K562 (cell line): ENCODE results near the gene COQ4. TPM values are rescaled to one million over a fixed set of nuclear protein-coding genes. Genes with fewer than 3 reads are reported as not detected.

Source experiments
- EP300 ChIP-seq: IDR thresholded peaks from 2 replicates; pipeline ENCODE4 v1.6.1; 2012; ENCODE audit warnings: low read length, improper control_type of control experiment
- FIP1L1 ChIP-seq: fragments of 200-400 bp; formaldehyde crosslinking; IDR thresholded peaks from 2 replicates; pipeline ENCODE4 v1.6.1; 2018; ENCODE audit warnings: mild to moderate bottlenecking, low read depth, low read length; ENCODE audit not compliant: poor library complexity, severe bottlenecking
- FUS ChIP-seq: fragments of 200-400 bp; formaldehyde crosslinking; optimal IDR thresholded peaks from 2 replicates; pipeline ENCODE3; 2017; ENCODE audit warnings: low read depth, low read length
- HNRNPK ChIP-seq: fragments of 200-400 bp; formaldehyde crosslinking; IDR thresholded peaks from one replicate; pipeline ENCODE4 v1.6.1; 2018; ENCODE audit warnings: mild to moderate bottlenecking, low read depth, low read length; ENCODE audit not compliant: poor library complexity, severe bottlenecking
- KLF6 ChIP-seq: fragments of 250-450 bp; sonication (Bioruptor Pico); IDR thresholded peaks from 2 replicates; pipeline ENCODE4 v1.4.0; 2020; ENCODE audit warnings: mild to moderate bottlenecking, moderate library complexity, borderline replicate concordance
- L3MBTL2 ChIP-seq: fragments of 450-650 bp; IDR thresholded peaks from 2 replicates; pipeline ENCODE4 v1.6.1; 2016; ENCODE audit warnings: mild to moderate bottlenecking, moderate library complexity
- MAZ ChIP-seq, 2 experiments: fragments of 450-650 bp in 1 of 2; sonication (generic) in 1 of 2; formaldehyde crosslinking; IDR thresholded peaks in 1 of 2; conservative IDR thresholded peaks in 1 of 2; 2 replicates each; pipeline versions ENCODE4 v1.4.0 to v1.5.0; 2020; ENCODE audit warnings: mild to moderate bottlenecking in 1 of 2, missing genetic modification reagents in 1 of 2
- MCM5 ChIP-seq: fragments of 450-650 bp; IDR thresholded peaks from 2 replicates; pipeline ENCODE4 v1.6.1; 2016; ENCODE audit warnings: low read depth
- NCOA4 ChIP-seq: fragments of 450-650 bp; IDR thresholded peaks from 2 replicates; pipeline ENCODE4 v1.6.1; 2018; ENCODE audit warnings: mild to moderate bottlenecking; ENCODE audit not compliant: partially characterized antibody
- NEUROD1 ChIP-seq: fragments of 150-350 bp; IDR thresholded peaks from 2 replicates; pipeline ENCODE4 v1.6.1; 2014; ENCODE audit warnings: borderline replicate concordance, low read length, low read depth; ENCODE audit not compliant: partially characterized antibody
- POLR2B ChIP-seq: fragments of 450-650 bp; IDR thresholded peaks from 2 replicates; pipeline ENCODE4 v1.6.1; 2018; ENCODE audit warnings: low read depth; ENCODE audit not compliant: partially characterized antibody
- PPARD ChIP-seq: fragments of 250-450 bp; sonication (Bioruptor Pico); IDR thresholded peaks from 2 replicates; pipeline ENCODE4 v1.8.0; 2022; ENCODE audit warnings: inconsistent platforms, mild to moderate bottlenecking, moderate library complexity
- RBM17 ChIP-seq: fragments of 200-400 bp; formaldehyde crosslinking; IDR thresholded peaks from 2 replicates; pipeline ENCODE4 v1.6.1; 2017; ENCODE audit warnings: low read depth, mild to moderate bottlenecking, low read length, borderline replicate concordance
- STAT5A ChIP-seq: IDR thresholded peaks from 2 replicates; pipeline ENCODE4 v1.6.1; 2012; ENCODE audit warnings: low read length, inconsistent platforms, borderline replicate concordance
- TAF1 ChIP-seq: IDR thresholded peaks from 2 replicates; pipeline ENCODE4 v1.6.1; 2011; ENCODE audit warnings: mild to moderate bottlenecking, low read length, moderate library complexity; ENCODE audit not compliant: insufficient read depth, control insufficient read depth, severe bottlenecking; ENCODE audit errors: extremely low read depth
- polyA plus RNA-seq, 8 experiments: library from polyadenylated mRNA; depleted of rRNA in 4 of 8; stranded (reverse) in 5 of 8; unstranded in 3 of 8; fragments of >200 nt; fragmentation: Nextera tagmentation in 2 of 8; fragmentation: Illumina TruSeq in 1 of 8; extraction: Ambion mirVana in 2 of 8; extraction: Trizol in 1 of 8; gene quantifications; 2 replicates each; pipeline versions ENCODE4 v1.2.1 to v1.2.3, GENCODE V29; 2011 to 2014; ENCODE audit warnings: inconsistent platforms in 1 of 8, missing spikeins in 1 of 8
- total RNA-seq, 7 experiments: library from RNA; depleted of rRNA in 6 of 7; stranded (reverse); fragments of >200 nt in 6 of 7; fragmentation: Illumina TruSeq in 2 of 7; extraction: Trizol in 2 of 7; gene quantifications; 2 replicates each; pipeline versions ENCODE4 v1.2.1 to v1.2.3, GENCODE V29; 2011 to 2021; ENCODE audit warnings: low replicate concordance in 1 of 7
- TF ChIP-seq, protein P1 (sequence below): fragments of 250-450 bp; sonication (Bioruptor Pico); IDR thresholded peaks from 2 replicates; pipeline ENCODE4 v1.4.0; 2020; ENCODE audit warnings: borderline replicate concordance
- TF ChIP-seq, protein P2 (sequence below), 2 experiments: fragments of 450-650 bp; IDR thresholded peaks; 2 replicates each; pipeline ENCODE4 v1.6.1; 2016; ENCODE audit warnings: mild to moderate bottlenecking in 2 of 2, borderline replicate concordance in 1 of 2, low read depth in 1 of 2, moderate library complexity in 1 of 2

The COQ4 gene
- total and polyA plus RNA-seq, 9 of the 15 experiments (the other 6 are each of a cell fraction or from before 2014, with no cell fraction given) = 9.1 to 135 (median 67.2) TPM

DNA sequence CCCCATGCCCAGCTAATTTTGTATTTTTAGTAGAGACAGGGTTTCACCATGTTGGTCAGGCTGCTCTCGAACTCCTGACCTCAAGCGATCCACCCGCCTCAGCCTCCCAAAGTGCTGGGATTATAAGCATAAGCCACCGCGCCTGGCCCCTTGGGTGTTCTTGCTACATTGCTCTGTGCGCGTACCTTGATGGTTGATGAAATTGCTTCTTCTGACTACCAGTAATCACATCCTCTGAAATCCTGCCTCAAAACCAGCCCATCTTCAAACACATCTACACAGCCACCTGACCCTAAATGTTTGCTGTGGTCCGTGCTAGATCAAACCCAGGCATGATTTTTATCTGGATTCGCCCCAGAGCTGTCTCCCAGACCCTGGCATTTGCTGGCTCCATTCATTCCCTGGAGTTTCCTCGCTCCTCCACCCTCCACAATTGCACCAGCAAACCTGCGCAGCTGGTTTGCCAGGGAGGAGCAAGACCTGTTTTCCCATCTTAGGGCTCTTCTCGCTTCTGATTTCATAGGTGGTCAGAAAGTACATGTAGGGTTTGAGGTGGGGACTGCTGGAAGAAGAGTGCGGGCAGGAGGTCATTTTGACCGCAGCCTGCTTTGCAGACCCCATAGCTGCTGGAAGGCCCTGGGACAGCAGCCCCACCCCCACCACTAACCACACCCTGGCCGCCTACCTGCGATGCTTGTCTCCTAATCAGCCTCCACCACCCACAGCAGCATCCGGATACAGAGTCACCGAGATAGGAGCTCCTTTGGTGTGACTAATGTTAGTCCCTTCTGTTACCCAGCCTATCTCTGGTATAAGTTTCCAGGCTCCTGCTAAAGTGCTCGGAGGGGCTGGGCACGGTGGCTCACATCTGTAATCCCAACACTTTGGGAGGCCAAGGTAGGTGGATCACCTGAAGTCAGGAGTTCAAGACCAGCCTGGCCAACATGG lies 23.8 kb upstream of the COQ4 start (continued):
- TF ChIP-seq RBM17 (no peak), HNRNPK (no peak), L3MBTL2 (no peak), EP300 (peak; percentile 91), MAZ (CRISPR knock-in tag; conservative IDR thresholded peaks at IDR 0.05 in 1 of 2, IDR thresholded peaks at IDR 0.05 in 1 of 2) (no peak), TAF1 (no peak), KLF6 (CRISPR knock-in tag) (no peak), MCM5 (no peak), NCOA4 (no peak), FUS (no peak), NEUROD1 (peak; percentile 64), STAT5A (peak; percentile 73), PPARD (CRISPR knock-in tag) (no peak), FIP1L1 (no peak), POLR2B (no peak)
- TF ChIP-seq, protein P1, sequence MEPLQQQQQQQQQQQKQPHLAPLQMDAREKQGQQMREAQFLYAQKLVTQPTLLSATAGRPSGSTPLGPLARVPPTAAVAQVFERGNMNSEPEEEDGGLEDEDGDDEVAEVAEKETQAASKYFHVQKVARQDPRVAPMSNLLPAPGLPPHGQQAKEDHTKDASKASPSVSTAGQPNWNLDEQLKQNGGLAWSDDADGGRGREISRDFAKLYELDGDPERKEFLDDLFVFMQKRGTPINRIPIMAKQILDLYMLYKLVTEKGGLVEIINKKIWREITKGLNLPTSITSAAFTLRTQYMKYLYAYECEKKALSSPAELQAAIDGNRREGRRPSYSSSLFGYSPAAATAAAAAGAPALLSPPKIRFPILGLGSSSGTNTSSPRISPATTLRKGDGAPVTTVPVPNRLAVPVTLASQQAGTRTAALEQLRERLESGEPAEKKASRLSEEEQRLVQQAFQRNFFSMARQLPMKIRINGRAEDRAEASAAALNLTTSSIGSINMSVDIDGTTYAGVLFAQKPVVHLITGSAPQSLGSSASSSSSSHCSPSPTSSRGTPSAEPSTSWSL (CRISPR knock-in tag) = no peak
- TF ChIP-seq, protein P2, sequence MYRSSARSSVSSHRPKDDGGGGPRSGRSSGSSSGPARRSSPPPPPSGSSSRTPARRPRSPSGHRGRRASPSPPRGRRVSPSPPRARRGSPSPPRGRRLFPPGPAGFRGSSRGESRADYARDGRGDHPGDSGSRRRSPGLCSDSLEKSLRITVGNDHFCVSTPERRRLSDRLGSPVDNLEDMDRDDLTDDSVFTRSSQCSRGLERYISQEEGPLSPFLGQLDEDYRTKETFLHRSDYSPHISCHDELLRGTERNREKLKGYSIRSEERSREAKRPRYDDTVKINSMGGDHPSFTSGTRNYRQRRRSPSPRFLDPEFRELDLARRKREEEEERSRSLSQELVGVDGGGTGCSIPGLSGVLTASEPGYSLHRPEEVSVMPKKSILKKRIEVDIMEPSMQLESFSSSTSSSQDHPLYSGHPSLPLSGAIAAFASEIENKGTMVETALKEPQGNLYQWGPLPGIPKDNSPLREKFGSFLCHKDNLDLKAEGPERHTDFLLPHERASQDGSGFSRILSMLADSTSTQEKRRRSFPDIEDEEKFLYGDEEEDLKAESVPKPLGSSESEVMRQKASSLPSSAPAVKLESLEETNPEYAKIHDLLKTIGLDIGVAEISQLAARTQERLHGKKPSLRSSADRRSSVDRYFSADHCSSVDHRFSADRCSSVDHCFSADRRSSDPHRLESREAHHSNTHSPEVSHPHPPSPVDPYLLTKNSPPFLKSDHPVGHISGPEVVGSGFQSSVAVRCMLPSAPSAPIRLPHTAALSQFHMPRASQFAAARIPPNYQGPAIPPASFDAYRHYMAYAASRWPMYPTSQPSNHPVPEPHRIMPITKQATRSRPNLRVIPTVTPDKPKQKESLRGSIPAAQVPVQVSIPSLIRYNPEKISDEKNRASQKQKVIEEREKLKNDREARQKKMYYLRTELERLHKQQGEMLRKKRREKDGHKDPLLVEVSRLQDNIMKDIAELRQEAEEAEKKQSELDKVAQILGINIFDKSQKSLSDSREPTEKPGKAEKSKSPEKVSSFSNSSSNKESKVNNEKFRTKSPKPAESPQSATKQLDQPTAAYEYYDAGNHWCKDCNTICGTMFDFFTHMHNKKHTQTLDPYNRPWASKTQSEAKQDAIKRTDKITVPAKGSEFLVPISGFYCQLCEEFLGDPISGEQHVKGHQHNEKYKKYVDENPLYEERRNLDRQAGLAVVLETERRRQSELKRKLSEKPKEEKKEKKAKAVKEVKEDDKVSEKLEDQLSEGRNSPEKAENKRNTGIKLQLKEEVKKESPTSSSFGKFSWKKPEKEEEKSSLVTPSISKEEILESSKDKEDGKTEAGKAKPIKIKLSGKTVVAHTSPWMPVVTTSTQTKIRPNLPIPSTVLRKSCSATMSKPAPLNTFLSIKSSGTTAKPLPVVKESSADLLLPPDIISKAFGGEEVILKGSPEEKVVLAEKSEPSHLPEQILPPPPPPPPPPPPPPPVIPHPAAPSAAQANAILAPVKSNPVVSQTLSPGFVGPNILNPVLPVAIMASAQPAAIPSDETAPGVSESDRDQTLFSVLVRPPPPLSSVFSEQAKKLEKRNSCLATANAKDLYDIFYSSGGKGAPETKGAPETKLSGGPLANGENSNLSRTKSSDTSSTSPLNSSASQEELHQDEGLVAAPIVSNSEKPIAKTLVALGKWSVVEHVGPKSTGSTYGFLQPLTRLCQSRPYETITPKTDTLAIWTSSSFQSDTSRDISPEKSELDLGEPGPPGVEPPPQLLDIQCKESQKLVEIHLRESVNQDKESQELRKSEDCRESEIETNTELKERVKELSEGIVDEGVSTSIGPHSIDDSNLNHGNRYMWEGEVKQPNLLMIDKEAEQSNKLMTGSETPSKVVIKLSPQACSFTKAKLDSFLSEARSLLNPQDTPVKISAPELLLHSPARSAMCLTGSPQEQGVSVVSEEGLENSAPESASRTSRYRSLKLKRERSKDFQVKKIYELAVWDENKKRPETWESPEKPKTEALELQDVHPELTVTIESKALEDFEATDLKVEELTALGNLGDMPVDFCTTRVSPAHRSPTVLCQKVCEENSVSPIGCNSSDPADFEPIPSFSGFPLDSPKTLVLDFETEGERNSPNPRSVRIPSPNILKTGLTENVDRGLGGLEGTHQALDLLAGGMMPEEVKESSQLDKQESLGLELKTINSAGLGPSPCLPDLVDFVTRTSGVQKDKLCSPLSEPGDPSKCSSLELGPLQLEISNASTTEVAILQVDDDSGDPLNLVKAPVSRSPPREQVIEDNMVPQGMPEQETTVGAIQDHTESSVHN (IDR thresholded peaks at IDR 0.05; ENCODE audit: borderline replicate concordance in 1 of 2, low read depth in 1 of 2) = no peak
